Fibroblast of lung (primary cell): ENCODE measurements around the gene DCAF7. TPM values are rescaled to one million over a fixed set of nuclear protein-coding genes. Genes with fewer than 3 reads are reported as not detected.

Experiments
- DNase-seq, 2 donors: peaks; one replicate each; pipeline versions ENCODE4 v3.0.0 to v3.0.0-alpha.2; 2010; ENCODE audit warnings: low read depth in 2 of 2
- H2AFZ ChIP-seq: 2 replicates; pipeline ENCODE4 v1.5.1; 2012; ENCODE audit warnings: low read length, control low read depth, inconsistent platforms
- H3K27ac ChIP-seq: 2 replicates; pipeline ENCODE4 v1.5.1; 2011; ENCODE audit warnings: low read length, control low read depth; ENCODE audit not compliant: insufficient read depth
- H3K27me3 ChIP-seq: 2 replicates; pipeline ENCODE4 v1.5.1; 2011; ENCODE audit warnings: mild to moderate bottlenecking, low read length; ENCODE audit not compliant: control insufficient read depth, insufficient read depth
- H3K36me3 ChIP-seq: 2 replicates; pipeline ENCODE4 v1.5.1; 2011; ENCODE audit warnings: low read length; ENCODE audit not compliant: control insufficient read depth, insufficient read depth
- H3K4me1 ChIP-seq: 2 replicates; pipeline ENCODE4 v1.5.1; 2011; ENCODE audit warnings: low read length; ENCODE audit not compliant: control insufficient read depth, insufficient read depth; ENCODE audit errors: extremely low read depth
- H3K4me2 ChIP-seq: 2 replicates; pipeline ENCODE4 v1.5.1; 2011; ENCODE audit warnings: low read length, control low read depth; ENCODE audit not compliant: insufficient read depth; ENCODE audit errors: extremely low read depth
- H3K4me3 ChIP-seq, 4 experiments: fragments of 200-600 bp in 1 of 4; sonication (generic) in 1 of 4; replicated peaks in 1 of 4; 2 replicates each; pipeline ENCODE4 v1.5.1; 2011 to 2016; ENCODE audit warnings: low read length in 4 of 4, low read depth in 3 of 4, mild to moderate bottlenecking in 3 of 4, control low read depth in 2 of 4, inconsistent platforms in 1 of 4, mixed read lengths in 1 of 4; ENCODE audit not compliant: insufficient read depth in 1 of 4; ENCODE audit errors: control extremely low read depth in 1 of 4
- H3K79me2 ChIP-seq: 2 replicates; pipeline ENCODE4 v1.5.1; 2012; ENCODE audit warnings: mild to moderate bottlenecking, low read length, inconsistent platforms; ENCODE audit not compliant: control insufficient read depth, insufficient read depth
- H3K9ac ChIP-seq: 2 replicates; pipeline ENCODE4 v1.5.1; 2011; ENCODE audit warnings: mild to moderate bottlenecking, low read length, control low read depth; ENCODE audit not compliant: insufficient read depth
- H3K9me3 ChIP-seq: 2 replicates; pipeline ENCODE4 v1.5.1; 2012; ENCODE audit warnings: low read depth, low read length; ENCODE audit not compliant: control insufficient read depth, insufficient read depth
- H4K20me1 ChIP-seq: 2 replicates; pipeline ENCODE4 v1.5.1; 2011; ENCODE audit warnings: low read length; ENCODE audit not compliant: control insufficient read depth, insufficient read depth; ENCODE audit errors: extremely low read depth
- CTCF ChIP-seq, 2 donors: IDR thresholded peaks in 1 of 2; conservative IDR thresholded peaks in 1 of 2; 1 replicate in 1 of 2; 2 replicates in 1 of 2; pipeline ENCODE4 v1.5.1; 2011 to 2012; ENCODE audit warnings: low read length in 2 of 2, control low read depth in 1 of 2, inconsistent platforms in 1 of 2, low read depth in 1 of 2, mild to moderate bottlenecking in 1 of 2
- EZH2 ChIP-seq: IDR thresholded peaks from 2 replicates; pipeline ENCODE4 v1.5.1; 2012; ENCODE audit warnings: low read length, control low read depth, mild to moderate bottlenecking; ENCODE audit errors: missing control alignments
- polyA plus RNA-seq, 2 donors: library from polyadenylated mRNA; depleted of rRNA in 1 of 2; stranded (reverse) in 1 of 2; unstranded in 1 of 2; fragments of >200 nt; gene quantifications; 2 replicates each; pipeline ENCODE4 v1.2.1, GENCODE V29; 2011 to 2012; ENCODE audit warnings: missing spikeins in 1 of 2
- total RNA-seq: library from RNA; depleted of rRNA; stranded (reverse); fragments of >200 nt; gene quantifications from 2 replicates; pipeline ENCODE4 v1.2.1, GENCODE V29; 2014

The DCAF7 gene
- total and polyA plus RNA-seq, 2 donors (not counting 1 experiment from before 2014, with no cell fraction given), result 13.9 to 38.8 TPM

GRCh38 chr17:63579633-63580032 is 29.4 kb downstream of the DCAF7 start:
- no peaks in the 10 kb centered on the region for H3K4me1 ChIP-seq
- H3K27ac ChIP-seq, result no peak overlapping the region
- H4K20me1 ChIP-seq, result no peaks in the 10 kb centered on the region
- H3K36me3 ChIP-seq, result peaks cover 10% of the 10 kb centered on the region
- H3K27me3 ChIP-seq, result no peaks in the 10 kb centered on the region
- H3K4me2 ChIP-seq, result no peak overlapping the region
- peaks cover 18% of the 10 kb centered on the region for H3K79me2 ChIP-seq
- no peak overlapping the region for H2AFZ ChIP-seq
- no peak overlapping the region for H3K4me3 ChIP-seq
- H3K9ac ChIP-seq, result no peak overlapping the region
- DNase-seq, result no peak
- TF ChIP-seq CTCF (conservative IDR thresholded peaks at IDR 0.05 in 1 of 2, IDR thresholded peaks at IDR 0.05 in 1 of 2; ENCODE audit: low read depth in 1 of 2, low read length in 2 of 2) (no peak), EZH2 (no peak)
- H3K9me3 ChIP-seq, result no peaks in the 10 kb centered on the region

DNA sequence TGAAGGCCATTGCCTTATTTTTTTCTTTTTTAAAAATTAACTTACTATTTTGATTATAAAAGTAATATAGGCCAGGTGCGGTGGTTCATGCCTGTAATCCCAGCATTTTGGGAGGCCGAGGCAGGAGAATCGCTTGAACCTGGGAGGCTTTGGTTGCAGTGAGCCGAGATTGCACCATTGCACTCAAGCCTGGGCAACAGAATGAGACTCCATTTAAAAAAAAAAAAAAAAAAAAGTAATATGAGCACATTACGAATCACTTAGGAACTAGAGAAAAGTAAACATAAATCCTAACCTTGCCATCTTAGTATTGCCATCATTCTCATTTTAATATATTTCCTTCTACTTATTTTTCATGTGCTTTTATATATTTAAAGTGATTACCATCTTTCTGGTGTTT is 37.5 kb downstream of the DCAF7 start:
- Histone ChIP-seq H3K27me3 (no peaks in the 10 kb centered on the region), H3K4me2 (no peak overlapping the region), H3K4me3 (no peak overlapping the region), H3K79me2 (no peaks in the 10 kb centered on the region), H3K36me3 (peaks cover 22% of the 10 kb centered on the region), H4K20me1 (no peaks in the 10 kb centered on the region), H3K9ac (no peak overlapping the region), H3K9me3 (no peaks in the 10 kb centered on the region), H3K27ac (no peak overlapping the region), H2AFZ (no peak overlapping the region), H3K4me1 (no peaks in the 10 kb centered on the region)
- DNase-seq, result no peak
- TF ChIP-seq EZH2, result no peak
- no peak for TF ChIP-seq CTCF (conservative IDR thresholded peaks at IDR 0.05 in 1 of 2, IDR thresholded peaks at IDR 0.05 in 1 of 2; ENCODE audit: low read depth in 1 of 2, low read length in 2 of 2)

DNA sequence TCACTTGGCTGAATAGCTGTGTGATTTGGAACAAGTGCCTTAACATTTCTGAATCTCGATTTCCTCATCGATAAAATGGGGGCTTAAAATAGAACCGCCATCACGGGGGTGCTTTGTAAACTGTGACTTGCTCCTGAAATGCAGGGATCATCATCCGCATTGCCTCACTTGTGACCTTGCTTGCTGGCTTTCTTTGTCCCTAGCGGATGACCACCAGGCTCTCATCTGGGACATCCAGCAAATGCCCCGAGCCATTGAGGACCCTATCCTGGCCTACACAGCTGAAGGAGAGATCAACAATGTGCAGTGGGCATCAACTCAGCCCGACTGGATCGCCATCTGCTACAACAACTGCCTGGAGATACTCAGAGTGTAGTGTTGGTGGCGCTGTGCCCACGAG is 38.5 kb downstream of the DCAF7 start:
- no peaks in the 10 kb centered on the region for H4K20me1 ChIP-seq
- no peaks in the 10 kb centered on the region for H3K9me3 ChIP-seq
- no peak overlapping the region for H3K4me2 ChIP-seq
- no peak overlapping the region for H3K27ac ChIP-seq
- H3K36me3 ChIP-seq, result peaks cover 22% of the 10 kb centered on the region
- H3K27me3 ChIP-seq, result no peaks in the 10 kb centered on the region
- no peaks in the 10 kb centered on the region for H3K79me2 ChIP-seq
- H2AFZ ChIP-seq, result no peak overlapping the region
- no peak for DNase-seq
- TF ChIP-seq CTCF (conservative IDR thresholded peaks at IDR 0.05 in 1 of 2, IDR thresholded peaks at IDR 0.05 in 1 of 2; ENCODE audit: low read depth in 1 of 2, low read length in 2 of 2) (no peak), EZH2 (no peak)
- H3K4me3 ChIP-seq, result no peak overlapping the region
- H3K4me1 ChIP-seq, result no peaks in the 10 kb centered on the region
- H3K9ac ChIP-seq, result no peak overlapping the region
